Transverse colon (tissue), 4 donors: ENCODE results near the gene TM4SF20. TPM values are rescaled to one million over a fixed set of nuclear protein-coding genes. Genes with fewer than 3 reads are reported as not detected.

Experiments
- DNase-seq: peaks from one replicate; pipeline ENCODE4 v3.0.0-alpha.2; 2019
- H3K27ac ChIP-seq, 4 donors: fragments of 200-600 bp; sonication (generic); 2 replicates each; pipeline ENCODE4 v1.5.1; 2016 to 2018; ENCODE audit warnings: inconsistent platforms in 4 of 4
- H3K27me3 ChIP-seq: fragments of 200-600 bp; sonication (generic); 2 replicates; pipeline ENCODE4 v1.5.1; 2017; ENCODE audit warnings: inconsistent platforms
- H3K36me3 ChIP-seq, 4 donors: fragments of 200-600 bp; sonication (generic); 2 replicates each; pipeline ENCODE4 v1.5.1; 2017 to 2019; ENCODE audit warnings: inconsistent platforms in 4 of 4
- H3K4me1 ChIP-seq, 4 donors: fragments of 200-600 bp; sonication (generic); 2 replicates each; pipeline ENCODE4 v1.5.1; 2017 to 2020; ENCODE audit warnings: inconsistent platforms in 4 of 4
- H3K4me3 ChIP-seq, 4 donors: fragments of 200-600 bp; sonication (generic); 1 replicate in 1 of 4; 2 replicates in 3 of 4; pipeline versions ENCODE4 v1.5.1 to v1.6.1; 2017 to 2019; ENCODE audit warnings: inconsistent platforms in 4 of 4
- H3K9me3 ChIP-seq, 2 donors: fragments of 200-600 bp; sonication (generic); 2 replicates each; pipeline ENCODE4 v1.5.1; 2017 to 2019; ENCODE audit warnings: inconsistent platforms in 2 of 2
- EP300 ChIP-seq: sonication (generic); formaldehyde crosslinking; IDR thresholded peaks from one replicate; pipeline ENCODE4 v1.6.1; 2017; ENCODE audit warnings: antibody characterized with exemption, low read depth
- POLR2A ChIP-seq: fragments of 450-650 bp; IDR thresholded peaks from one replicate; pipeline ENCODE4 v1.6.1; 2016; ENCODE audit warnings: antibody characterized with exemption, mild to moderate bottlenecking, moderate library complexity
- POLR2AphosphoS5 ChIP-seq, 3 donors: sonication (generic); formaldehyde crosslinking; IDR thresholded peaks; one replicate each; pipeline ENCODE4 v1.6.1; 2016; ENCODE audit warnings: antibody characterized with exemption in 3 of 3
- WGBS, 2 donors: methylation state at CpG; one replicate each; pipeline ENCODE4 v1.1.5; 2018; ENCODE audit warnings: low coverage in 1 of 2; 5-methylcytosine and 5-hydroxymethylcytosine counted together
- in situ Hi-C, 4 donors: fragments of 200-750 bp; cut with MboI; loops; one replicate each; pipeline versions ENCODE4 v1.15.0 to v1.15.1; 2017; ENCODE audit warnings: low sequenced_read_pairs in 3 of 4, low pct_ligation_motif_present in 1 of 4, low pct_unique_long_range_greater_than_20kb in 1 of 4
- intact Hi-C: fragments of 100-400 bp; cut with DNase I; formaldehyde crosslinking; loops from one replicate; pipeline ENCODE4 v1.15.1; 2023; ENCODE audit warnings: low total_unique reads
- total RNA-seq, 4 donors: library from RNA; depleted of rRNA; stranded (reverse); fragments of >200 nt; gene quantifications; one replicate each; pipeline ENCODE4 v1.1.0, GENCODE V29; 2016
- TF ChIP-seq, protein P1 (sequence below), 5 experiments: fragments of 200-600 bp in 3 of 5; fragments of 450-650 bp in 2 of 5; sonication (generic) in 3 of 5; IDR thresholded peaks; 1 replicate in 2 of 5; 2 replicates in 3 of 5; pipeline ENCODE4 v1.5.1; 2016 to 2017; ENCODE audit warnings: antibody characterized with exemption in 5 of 5, inconsistent platforms in 3 of 5, mild to moderate bottlenecking in 2 of 5, moderate library complexity in 1 of 5

The TM4SF20 gene
- total RNA-seq, 4 donors from 2014 or later = 0.40 to 10.2 (median 1.1) TPM

DNA sequence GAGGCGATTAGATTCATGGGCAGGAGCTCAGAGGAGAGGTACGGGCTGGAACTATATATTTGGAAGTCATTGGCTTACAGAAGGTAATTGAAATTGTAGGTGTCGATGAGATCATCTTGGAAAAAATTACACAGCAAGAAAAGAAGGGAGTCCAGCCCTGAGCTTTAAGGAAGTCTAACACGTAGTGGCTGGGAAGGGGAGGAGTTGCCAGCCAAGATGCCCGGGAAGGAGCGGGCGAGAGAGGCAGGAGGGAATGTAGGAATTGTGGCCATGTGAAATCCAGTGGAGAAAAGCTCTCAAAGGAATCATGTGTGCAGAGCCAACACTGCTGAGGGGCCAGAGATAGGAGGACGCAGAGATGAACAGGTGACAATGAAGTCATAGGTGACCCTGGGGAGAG is 34.3 kb upstream of the TM4SF20 start:
- Histone ChIP-seq H3K4me1 (peaks cover 0 to 15% (median 2%) of the 10 kb centered on the region in 4 donors), H3K27ac (peak overlapping the region; percentile 53 to 80 (median 68)), H3K27me3 (no peaks in the 10 kb centered on the region), H3K9me3 (no peaks in the 10 kb centered on the region), H3K36me3 (no peaks in the 10 kb centered on the region), H3K4me3 (peak overlapping the region in 1 of 4 donors; percentile 38)
- 42 to 49% methylated on average over 2 to 8 of the region's 8 CpGs for WGBS, 2 donors
- TF ChIP-seq POLR2AphosphoS5 (IDR thresholded peaks at IDR 0.05) = no peak
- TF ChIP-seq POLR2A = peak; percentile 20
- intact Hi-C loops (no loop called here), in situ Hi-C loops (loop anchor here in 1 of 4 donors (25.0 kb wide), 1 partner anchor 349 kb away; no protein-coding TSS in a partner anchor)
- peak; percentile 30 for DNase-seq

DNA sequence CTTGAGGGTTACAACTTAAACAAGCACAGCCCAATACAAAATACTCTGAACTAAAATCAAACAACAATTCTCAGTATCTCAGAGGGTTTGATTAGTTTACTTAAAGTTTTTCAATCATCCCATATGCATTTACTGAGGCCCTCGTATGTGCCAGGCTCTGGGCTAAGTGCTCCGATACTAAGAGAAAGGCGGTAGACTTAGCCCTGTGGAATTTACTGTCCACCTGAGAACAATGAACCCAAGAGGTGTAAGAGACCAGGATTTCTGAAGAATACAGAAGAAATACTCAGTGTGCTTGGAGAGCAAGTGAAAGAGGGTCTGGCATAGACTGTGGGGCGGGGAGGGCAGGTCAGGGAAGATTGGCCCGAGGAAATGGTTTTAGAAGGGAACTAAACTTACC is 33.8 kb upstream of the TM4SF20 start:
- no peaks in the 10 kb centered on the region for H3K36me3 ChIP-seq
- whole genome bisulfite sequencing, 2 donors = 44 to 60% methylated on average over 5 of the region's 5 CpGs
- in situ Hi-C loops (loop anchor here in 1 of 4 donors (25.0 kb wide), 1 partner anchor 349 kb away; no protein-coding TSS in a partner anchor), intact Hi-C loops (no loop called here)
- peak overlapping the region in 1 of 4 donors; percentile 38 for H3K4me3 ChIP-seq
- H3K27me3 ChIP-seq = no peaks in the 10 kb centered on the region
- no peak for TF ChIP-seq EP300
- TF ChIP-seq POLR2A = no peak
- TF ChIP-seq, protein P1, sequence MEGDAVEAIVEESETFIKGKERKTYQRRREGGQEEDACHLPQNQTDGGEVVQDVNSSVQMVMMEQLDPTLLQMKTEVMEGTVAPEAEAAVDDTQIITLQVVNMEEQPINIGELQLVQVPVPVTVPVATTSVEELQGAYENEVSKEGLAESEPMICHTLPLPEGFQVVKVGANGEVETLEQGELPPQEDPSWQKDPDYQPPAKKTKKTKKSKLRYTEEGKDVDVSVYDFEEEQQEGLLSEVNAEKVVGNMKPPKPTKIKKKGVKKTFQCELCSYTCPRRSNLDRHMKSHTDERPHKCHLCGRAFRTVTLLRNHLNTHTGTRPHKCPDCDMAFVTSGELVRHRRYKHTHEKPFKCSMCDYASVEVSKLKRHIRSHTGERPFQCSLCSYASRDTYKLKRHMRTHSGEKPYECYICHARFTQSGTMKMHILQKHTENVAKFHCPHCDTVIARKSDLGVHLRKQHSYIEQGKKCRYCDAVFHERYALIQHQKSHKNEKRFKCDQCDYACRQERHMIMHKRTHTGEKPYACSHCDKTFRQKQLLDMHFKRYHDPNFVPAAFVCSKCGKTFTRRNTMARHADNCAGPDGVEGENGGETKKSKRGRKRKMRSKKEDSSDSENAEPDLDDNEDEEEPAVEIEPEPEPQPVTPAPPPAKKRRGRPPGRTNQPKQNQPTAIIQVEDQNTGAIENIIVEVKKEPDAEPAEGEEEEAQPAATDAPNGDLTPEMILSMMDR (IDR thresholded peaks at IDR 0.05) = no peak
- TF ChIP-seq POLR2AphosphoS5 (IDR thresholded peaks at IDR 0.05) = no peak
- no peak for DNase-seq
- no peaks in the 10 kb centered on the region for H3K9me3 ChIP-seq
- H3K27ac ChIP-seq = peak overlapping the region; percentile 53 to 80 (median 68)
- H3K4me1 ChIP-seq = peaks cover 0 to 15% (median 2%) of the 10 kb centered on the region in 4 donors

DNA sequence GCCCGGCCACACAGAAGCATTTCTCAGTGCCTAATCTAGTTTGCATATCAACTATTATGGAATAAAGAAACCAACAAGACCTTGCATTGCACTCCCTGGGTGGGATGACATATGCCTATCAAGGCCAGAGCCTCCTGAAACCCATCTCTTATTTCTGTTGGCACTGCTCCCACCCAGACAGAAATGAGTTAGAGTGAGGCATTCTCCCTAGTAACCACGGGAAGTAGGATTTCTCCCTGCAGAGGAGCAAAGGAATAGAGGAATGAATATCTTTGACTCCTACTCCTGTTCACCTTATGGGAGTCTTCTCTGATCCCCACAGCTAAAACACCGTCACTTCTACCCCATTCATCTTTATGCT is 32.9 kb upstream of the TM4SF20 start:
- no peak for TF ChIP-seq POLR2AphosphoS5 (IDR thresholded peaks at IDR 0.05)
- TF ChIP-seq EP300 = no peak
- no peak for TF ChIP-seq POLR2A
- TF ChIP-seq, protein P1 (IDR thresholded peaks at IDR 0.05) = no peak
- H3K4me1 ChIP-seq = peaks cover 0 to 19% (median 2%) of the 10 kb centered on the region in 4 donors
- intact Hi-C loops = no loop called here
- WGBS, 2 donors = 75 to 87% methylated on average over 2 to 3 of the region's 3 CpGs
- H3K9me3 ChIP-seq = no peaks in the 10 kb centered on the region
- H3K27ac ChIP-seq = no peak overlapping the region
- in situ Hi-C loops = loop anchor here in 1 of 4 donors (25.0 kb wide), 1 partner anchor 350 kb away; no protein-coding TSS in a partner anchor
- no peaks in the 10 kb centered on the region for H3K36me3 ChIP-seq
- DNase-seq = no peak
- H3K4me3 ChIP-seq = no peak overlapping the region
- H3K27me3 ChIP-seq = no peaks in the 10 kb centered on the region

DNA sequence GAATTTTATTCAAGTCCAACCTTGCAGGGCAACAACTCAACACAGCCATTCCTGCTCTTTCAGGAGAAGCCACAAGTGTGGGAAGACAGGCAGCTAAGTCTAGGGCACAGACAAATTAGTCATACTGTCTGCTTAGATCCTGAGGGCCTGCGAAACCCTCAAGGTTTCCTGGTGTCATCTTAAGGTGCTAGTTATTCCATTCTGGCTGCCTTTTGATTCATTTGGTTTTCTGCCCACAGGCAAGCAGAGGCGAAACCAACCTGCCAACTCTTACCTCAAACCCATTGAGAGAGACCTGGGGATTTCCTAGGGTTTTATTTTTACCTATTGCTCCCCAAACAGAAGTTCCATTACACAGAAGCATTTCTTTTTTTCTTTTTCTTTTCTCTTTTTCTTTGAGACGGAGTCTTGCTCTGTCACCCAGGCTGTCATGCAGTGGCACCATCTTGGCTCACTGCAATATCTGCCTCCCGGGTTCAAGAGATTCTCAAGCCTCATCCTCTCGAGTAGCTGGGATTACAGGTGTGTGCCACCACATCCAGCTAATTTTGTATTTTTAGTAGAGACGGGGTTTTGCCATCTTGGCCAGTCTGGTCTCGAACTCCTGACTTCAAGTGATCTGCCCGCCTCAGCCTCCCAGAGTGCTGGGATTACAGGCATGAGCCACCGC is 32.3 kb upstream of the TM4SF20 start:
- Histone ChIP-seq H3K27ac (no peak overlapping the region), H3K4me1 (peaks cover 0 to 24% (median 8%) of the 10 kb centered on the region in 4 donors), H3K9me3 (no peaks in the 10 kb centered on the region), H3K36me3 (no peaks in the 10 kb centered on the region), H3K27me3 (no peaks in the 10 kb centered on the region), H3K4me3 (no peak overlapping the region)
- intact Hi-C loops (no loop called here), in situ Hi-C loops (loop anchor here in 1 of 4 donors (25.0 kb wide), 1 partner anchor 351 kb away; no protein-coding TSS in a partner anchor)
- WGBS, 2 donors = 82 to 100% methylated on average over 1 to 9 of the region's 9 CpGs
- TF ChIP-seq, protein P1 (IDR thresholded peaks at IDR 0.05) = no peak
- TF ChIP-seq POLR2AphosphoS5 (IDR thresholded peaks at IDR 0.05) (no peak), EP300 (no peak), POLR2A (no peak)
- DNase-seq = no peak
